Measurements from ENCODE around the gene TEX2.
"Not testable (repeated sequence)": the region's sequence is repeated elsewhere in the genome, so short reads cannot be mapped to it uniquely, and the experiment has no call there.

Gene TEX2

DNA sequence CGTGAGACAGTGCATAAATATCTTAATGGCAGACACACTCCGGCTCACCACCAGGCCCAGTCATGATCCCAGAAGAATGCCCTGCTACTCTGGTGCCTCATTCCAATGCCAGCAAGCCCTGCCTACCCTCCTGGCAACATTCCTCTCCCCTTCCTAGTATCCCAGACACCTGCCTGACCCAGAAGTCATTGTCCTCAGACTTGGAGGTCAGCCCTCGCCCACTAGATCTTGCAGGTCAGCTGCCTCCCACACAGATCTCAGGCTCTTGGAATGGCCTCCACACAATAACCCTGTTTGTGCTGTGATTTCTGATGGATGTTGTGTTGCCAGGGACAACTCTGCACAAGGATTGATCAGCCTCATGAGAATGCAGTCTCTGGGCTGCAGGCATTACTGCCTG lies 1.8 kb upstream of the TEX2 start:
- DNase-seq (ENCODE audit: low read depth in 2 of 2) = no peak

DNA sequence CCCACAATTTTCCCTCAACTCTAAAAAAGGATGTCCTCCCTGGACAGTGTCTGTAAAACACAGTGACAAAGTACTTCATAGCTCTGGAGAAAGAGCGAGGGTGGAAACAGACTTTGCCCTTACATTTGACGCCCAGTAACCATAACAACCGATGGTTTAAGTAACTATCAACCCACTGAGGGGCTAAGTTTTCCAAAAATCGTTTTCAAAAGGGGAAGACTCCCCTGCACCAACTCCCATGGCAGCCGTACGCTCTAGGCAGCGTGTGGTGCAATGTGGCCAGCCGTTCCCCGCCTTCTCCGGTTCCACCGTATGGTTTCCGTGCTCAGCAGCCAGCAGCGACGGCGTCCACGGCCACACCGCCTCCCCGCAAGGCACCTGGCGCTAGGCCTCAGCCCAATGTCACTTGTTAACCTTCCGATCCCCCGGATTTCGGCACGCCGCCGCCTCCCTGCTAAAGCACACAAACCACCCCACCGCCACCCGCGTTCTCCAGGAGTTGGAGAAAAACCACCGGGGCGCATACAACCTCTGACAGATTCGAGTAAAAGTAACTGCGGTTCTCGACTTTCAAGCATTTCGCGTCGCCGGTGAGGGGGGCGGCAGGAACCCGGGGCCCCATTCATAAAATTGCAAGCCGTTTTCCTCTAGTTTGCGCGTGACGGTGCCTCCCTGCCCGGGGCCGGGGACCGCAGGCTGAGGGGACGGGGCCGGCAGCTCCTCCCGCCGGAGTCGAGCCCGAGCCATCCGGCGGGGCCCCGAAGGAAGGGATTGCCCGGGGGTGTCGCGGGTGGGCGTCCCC lies 661 bp downstream of the TEX2 start:
- DNase-seq (ENCODE audit: low read depth in 2 of 2) = no peak

DNA sequence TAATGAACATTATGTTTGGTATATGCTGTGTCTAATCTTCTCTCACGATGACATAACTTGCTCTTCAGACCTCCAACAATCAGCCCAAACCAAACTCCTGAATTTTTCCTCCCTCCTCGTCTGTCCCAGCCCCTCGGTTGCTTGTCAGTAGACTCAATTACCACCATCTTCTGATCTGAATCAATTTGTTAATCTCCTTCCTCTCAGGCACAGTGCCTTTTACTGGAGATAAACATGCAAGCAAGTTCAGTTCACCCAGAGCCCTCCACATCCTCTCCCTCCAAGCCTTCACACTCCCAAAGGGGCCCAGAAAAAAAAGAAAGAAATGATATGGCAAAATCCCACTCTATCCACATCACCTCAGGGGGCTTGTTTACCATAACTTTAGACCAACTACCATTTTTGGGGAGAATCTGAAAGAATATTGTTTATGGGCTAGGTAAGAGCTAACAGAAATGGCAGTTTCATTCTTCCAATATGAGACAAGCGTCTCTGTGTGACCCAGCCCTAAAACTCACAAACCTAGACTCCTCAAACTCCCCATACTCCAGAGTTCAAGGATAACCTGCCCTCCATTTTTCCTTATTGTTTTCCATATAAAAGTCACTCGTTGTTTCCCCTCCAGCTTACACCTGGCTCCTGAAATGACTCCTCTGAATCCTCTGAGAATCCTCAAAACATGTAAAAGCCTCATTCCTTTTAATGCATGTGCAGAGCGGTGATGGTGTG lies 1.5 kb downstream of the TEX2 start:
- no peak for DNase-seq (ENCODE audit: low read depth in 2 of 2)

DNA sequence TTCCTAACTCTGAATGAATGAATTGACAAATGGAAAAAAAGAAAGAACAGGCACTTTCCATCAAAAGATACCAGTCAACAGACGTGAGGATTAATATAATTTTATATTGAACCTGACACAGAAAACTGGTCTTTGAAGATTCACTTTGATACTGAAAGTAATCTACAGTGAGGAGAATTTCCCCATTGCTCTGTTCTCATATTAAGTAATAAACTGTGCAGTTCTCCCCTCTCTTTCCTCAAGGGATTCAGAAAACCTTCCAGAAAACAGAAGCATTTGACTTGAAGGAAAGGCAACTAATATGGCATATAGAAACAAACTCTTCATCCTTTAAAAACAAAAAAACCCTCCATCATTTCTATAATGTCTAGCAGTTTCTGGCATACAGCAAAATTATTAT lies 2.2 kb downstream of the TEX2 start:
- DNase-seq (ENCODE audit: low read depth in 2 of 2) = no peak

DNA sequence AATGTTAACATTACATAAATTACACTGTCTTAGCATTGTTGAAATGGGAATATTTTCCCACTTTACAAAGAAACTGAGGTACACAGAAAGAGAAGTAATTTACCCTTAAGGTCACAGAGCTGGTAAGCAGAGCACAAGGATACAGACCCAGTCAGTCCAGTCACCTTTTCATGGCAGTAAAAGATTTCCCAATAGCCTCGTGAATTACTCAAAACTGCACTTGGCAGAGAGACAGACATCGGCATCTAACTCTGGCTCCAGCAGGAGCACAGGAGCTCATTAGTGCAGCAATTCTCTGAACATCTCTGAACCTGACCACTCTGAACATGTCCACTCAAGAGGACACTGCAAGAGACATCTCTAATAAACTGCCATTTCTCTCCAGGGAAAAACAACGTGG lies 3.1 kb downstream of the TEX2 start:
- no peak for DNase-seq (ENCODE audit: low read depth in 2 of 2)

DNA sequence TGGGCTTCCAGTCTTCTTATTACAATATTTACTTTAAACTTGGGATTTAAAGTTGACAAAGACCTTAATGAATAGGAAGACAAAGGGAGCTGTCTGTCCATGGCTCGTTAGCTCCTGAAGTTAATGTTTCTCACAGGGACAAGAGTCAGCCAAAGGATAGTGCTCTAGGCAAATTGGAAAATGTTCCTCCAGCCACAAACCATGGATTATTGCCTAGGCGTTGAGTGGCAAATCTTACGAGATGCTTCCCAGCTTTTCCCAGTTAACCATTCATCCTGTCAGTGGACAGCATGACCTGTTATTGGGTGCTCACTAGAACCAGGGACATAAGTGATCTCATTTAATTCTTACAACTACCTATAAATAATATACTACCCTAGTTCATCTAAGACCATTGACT lies 3.6 kb downstream of the TEX2 start:
- no peak for DNase-seq (ENCODE audit: low read depth in 2 of 2)

DNA sequence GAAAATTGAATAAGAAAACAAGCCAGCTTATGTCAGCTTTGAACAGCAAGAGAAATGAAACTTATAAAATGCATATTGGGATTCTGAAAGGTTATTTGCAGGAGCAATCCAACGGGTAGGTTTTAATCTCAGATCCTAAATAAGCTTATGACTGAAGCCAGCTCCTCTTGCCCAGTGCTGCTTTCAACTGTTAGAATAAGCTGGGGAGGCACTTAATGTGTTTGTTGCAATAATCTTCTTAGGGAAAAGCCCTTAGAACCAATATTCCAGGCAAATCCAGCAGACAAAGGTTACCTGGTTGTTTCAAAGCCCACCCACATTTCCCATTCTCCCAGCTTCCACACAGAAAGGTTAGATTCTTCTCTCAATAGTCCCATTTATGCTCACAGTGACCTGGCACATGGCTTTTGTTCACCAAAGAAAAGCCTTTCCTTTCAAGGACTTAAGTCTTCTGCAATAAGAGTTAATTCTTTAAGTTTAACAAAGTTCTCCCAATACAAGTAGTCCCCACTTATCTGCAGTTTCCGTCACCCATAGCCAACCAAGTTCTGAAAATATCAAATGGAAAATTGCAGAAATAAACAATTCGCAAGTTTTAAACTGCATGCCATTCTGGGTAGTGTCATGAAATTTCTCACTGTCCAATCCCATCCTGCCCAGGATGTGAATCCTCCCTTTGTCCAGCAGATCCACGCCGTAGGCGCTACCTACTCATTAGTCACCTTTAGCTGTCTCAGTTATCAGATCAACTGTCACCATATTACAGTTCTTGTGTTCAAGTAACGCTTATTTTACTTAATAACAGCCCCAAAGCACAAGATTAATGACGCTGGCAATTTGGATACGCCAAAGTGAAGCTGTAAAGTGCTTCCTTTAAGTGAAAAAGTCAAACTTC lies 5.9 kb downstream of the TEX2 start:
- no peak for DNase-seq (ENCODE audit: low read depth in 2 of 2)

DNA sequence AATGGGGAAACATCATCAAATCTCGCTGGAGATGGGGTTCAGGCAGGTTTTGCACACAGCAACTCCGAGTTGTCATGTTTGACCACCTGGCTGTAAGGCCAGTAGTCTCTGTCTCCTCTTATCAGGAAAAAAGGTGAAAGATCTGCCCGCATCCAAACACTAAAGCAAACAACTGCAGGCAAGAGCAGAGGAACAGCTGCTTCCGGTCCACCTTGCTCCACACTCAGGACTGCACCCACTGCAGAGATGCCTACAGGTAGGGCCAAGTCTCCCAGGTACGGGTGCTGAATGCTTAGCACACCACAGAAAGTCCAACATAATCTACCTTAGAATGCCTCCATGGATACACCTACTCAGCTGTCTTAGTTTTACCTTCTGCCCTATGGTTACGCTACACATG lies 7.3 kb downstream of the TEX2 start:
- DNase-seq (ENCODE audit: low read depth in 2 of 2) = no peak

DNA sequence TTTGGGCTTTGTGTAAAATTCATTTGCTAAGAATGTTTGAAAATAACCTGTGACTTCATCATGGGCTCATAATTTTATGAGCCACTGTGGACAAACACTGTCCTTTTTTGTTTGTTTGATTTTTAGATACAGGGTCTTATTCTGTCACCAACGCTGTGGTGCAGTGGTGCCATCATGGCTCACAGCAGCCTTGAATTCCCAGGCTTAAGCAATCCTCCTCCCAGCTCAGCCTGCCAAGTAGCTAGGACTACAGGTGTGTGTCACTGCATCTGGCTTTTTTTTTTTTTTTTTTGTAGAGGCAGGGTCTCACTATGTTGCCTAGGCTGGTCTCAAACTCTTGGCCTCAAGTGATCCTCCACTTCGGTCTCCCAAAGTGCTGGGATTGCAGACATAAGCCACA lies 8.3 kb downstream of the TEX2 start:
- no peak for DNase-seq (ENCODE audit: low read depth in 2 of 2)

DNA sequence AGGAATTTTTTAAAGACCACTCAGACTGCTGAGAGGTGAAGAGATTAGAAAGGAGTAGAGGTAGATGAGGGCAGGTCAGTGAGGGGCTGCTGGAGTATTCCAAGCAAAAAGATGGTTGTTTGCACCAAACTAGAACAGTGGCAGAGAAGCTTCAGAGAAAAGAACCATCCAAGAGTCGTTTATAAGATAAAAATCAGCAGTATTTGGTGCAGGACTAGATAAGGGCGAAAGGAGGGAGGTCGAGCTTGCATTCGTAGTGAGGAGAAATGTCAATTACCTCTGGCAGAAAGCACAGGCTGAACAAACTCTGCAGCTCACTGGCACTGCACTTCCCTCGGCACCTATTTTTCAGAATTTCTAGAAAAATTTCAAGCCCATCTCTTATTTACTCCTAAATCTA lies 9.6 kb downstream of the TEX2 start:
- DNase-seq (ENCODE audit: low read depth in 2 of 2) = no peak

DNA sequence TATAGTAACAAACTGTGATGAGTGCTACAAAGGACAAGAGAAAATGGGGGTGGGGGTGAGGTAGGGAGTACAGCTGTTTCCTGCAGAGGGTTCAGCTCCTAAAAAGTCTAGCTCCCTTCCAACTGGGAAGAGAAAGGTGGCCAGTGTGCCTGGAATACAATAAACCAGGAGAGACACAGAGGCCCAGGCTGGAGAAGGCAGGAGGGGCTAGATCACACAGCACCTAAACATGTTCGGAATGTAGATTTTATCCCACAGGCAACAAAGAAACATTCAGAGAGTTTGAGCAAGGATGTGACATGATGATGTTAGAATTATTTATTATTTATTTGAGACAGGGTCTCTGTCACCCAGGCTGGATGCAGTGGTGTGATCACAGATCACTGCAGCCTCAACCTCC lies 10.2 kb downstream of the TEX2 start:
- DNase-seq (ENCODE audit: low read depth in 2 of 2) = no peak

DNA sequence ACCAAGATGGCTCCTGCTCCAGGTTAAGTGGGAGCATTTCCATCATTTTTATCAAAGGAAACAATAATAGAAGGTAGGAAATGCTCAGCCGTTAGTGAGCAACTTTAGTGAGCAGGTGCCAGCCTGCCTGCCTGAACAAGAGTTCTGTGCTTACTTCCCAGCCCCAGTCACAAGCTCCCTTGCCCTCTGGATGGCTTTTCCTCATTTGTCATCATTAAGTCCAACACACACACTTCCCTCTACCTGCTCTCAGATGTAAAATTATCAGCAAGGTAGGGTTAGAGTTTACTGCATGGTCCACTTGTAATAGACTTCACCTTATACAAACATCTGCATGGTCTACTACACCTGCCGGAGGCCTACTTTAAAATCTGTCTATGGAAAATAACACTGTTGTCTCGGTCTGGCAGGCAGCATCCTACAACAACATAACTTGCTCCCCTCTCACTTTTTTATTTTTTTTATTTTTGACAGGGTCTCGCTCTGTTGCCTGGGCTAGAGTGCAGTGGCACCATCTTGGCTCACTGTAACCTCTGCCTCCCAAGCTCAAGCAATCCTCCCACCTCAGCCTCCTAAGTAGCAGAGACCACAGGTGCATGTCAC lies 12.7 kb downstream of the TEX2 start:
- no peak for DNase-seq (ENCODE audit: low read depth in 2 of 2)

DNA sequence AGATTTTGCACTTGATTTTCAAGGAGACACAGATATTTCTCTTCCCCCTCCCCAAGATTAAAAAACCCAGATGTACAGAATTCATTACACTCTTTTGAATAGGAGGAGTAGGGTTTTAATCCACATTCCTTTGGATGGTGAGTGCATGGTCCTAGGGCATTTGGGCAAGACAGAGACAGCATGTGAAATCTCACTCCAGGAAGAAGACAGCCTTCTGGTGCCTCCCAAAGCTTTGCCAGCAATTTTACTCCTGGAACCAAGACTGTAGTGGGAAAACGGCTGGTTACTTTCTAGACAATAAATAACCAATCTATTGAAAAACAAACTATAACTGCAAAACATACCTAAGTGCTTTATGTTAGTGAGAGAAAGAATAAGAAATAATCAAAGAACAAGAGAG lies 15.2 kb downstream of the TEX2 start:
- DNase-seq (ENCODE audit: low read depth in 2 of 2) = no peak

DNA sequence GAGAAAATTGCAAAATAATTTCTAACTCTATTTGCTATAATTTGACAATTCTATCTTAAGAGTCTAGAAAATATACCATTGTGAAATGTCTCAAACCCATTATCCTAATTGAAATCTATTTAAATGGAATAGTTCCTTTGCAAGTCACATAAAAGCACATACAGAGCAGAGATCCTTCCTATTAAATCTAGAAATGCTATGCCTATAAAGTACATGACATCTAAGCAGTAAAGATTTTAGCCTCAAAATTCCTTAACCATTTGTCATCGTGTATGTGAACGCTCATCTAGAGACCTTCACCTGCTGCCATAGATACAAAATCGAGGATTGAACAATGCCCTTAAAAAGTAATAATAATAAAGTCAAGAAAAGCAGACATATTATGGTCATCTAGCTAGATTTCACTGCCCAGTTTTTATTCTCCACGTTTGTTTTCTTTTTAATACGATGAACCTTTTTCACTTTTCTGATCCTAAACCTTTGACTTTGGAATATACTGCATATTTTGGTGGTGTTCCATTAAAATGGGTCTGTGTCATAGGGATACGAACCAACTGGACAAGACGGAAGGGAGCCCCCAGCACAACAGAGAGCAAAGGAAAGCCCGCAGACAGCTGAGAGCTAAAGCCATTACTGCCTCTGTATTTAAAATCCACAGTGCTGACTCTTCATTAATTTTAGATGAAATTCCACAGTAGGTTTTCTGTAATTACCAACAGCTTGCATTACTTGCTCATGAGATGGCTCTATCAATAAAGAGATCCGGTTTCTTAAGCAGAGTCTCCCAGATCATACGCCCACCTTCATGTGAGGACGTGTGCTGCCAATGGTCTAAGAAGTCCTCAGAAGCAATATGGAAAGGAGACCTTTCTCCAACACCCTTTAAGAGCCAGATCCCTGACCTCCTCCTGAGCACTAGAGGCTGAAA lies 17.6 kb downstream of the TEX2 start:
- peak in 1 of 2 experiments; percentile 22 for DNase-seq (ENCODE audit: low read depth in 2 of 2)

DNA sequence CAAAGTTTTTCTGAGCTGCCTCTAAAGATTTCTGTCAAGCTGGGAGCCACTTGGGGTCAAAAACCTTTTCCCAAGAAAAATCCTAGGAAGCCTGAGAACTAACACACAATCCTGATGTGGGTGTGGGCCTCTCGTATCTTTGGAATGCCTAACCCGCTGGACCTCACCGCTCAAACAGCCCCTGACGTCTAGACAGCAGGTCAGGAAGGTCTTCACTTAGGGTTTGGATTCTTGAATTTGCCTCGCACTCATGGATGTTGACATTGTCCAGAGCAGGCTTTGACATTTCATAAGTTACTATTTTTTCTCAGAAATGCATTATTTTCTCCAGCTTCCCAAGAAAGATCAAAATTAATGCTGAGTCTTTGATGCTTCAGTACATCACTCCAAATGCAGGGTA lies 18.9 kb downstream of the TEX2 start:
- no peak for DNase-seq (ENCODE audit: low read depth in 2 of 2)

DNA sequence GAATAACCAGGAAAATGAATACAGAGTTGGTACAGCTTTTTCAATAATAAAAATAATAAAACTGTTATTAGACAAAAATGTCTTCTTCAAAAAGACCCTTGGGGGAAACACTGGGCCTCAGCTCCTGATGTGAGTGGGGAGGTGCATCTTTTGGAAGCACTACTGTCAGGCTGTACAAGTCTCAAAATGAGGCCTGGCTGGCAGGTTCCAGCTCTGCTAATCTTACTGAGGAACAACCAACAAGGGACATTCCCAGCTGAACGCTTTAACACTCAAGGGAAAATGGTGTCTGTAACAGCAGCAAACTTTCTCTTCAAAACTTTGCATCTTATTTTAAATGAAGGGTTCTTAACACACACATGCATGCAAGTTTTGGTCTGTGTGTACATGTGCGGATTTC lies 19.7 kb downstream of the TEX2 start:
- no peak for DNase-seq (ENCODE audit: low read depth in 2 of 2)

DNA sequence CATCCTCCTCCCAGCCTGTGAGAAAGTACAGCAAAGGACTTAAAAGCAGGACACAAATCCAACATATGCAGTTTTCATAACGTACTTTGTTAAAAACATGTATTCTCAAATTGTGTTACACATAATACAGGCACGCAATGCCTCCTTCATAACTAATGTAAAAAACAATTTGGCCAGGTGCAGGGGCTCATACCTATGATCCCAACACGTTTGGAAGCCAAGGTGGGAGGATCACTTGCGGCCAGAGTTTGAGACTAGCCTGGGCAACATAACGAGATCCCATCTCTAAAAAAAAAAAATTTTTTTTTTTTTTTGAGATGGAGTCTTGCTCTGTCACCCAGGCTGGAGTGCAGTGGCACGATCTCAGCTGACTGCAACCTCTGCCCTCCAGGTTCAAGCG lies 20.4 kb downstream of the TEX2 start:
- no peak for DNase-seq (ENCODE audit: low read depth in 2 of 2)

DNA sequence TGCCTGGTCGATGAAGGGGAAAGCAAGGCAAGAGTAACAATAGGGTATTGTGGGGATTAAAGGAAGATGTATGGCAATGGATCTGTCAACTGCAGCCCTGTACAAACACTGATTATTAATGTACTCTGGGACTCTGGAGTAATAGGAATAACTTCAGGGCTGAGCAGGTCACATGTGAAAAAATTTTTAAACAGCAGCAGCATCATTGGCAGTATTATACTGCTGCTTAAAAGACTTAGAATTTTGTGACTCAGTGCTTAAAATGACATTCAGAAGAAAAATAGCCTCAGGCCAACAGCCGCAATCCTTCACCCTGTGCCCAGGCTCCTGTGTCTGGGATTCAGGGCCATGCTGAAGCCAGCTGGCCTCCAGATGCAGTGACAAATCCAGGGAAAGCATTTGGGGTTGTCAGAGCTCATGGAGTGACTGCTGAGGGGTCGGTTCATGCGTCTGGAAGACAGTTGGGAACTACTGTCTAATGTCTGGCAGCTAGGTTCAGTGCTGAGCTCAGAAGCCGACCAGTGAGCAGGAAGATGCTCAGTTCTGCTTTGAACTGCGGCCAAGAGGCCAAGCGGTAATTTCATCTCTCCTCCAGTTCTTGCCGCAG lies 22.2 kb downstream of the TEX2 start:
- peak; percentile 69 to 79 for DNase-seq (ENCODE audit: low read depth in 2 of 2)

DNA sequence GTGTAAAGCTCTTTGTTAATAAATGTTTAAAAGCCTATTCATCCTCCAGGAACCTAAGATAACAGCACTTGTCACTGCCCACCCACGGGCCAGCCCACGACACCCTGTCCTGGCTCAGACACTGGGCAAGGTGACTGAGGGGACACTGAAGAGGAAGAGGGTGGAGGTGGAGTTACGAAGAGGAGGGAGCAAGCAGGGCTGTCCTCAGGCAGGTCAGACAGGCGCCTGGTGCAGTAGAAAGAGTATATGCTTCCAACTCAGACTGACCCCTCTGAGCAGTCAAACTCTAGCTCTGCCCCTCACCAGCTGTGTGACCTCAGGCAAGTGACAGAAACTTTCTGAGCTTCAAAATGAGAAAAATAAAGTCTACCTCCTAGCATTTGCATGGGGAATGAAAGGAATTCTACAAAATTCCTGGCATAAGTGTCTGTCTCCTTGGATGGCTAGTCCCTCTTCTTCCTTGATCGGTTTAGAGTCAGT lies 22.8 kb downstream of the TEX2 start:
- no peak for DNase-seq (ENCODE audit: low read depth in 2 of 2)

DNA sequence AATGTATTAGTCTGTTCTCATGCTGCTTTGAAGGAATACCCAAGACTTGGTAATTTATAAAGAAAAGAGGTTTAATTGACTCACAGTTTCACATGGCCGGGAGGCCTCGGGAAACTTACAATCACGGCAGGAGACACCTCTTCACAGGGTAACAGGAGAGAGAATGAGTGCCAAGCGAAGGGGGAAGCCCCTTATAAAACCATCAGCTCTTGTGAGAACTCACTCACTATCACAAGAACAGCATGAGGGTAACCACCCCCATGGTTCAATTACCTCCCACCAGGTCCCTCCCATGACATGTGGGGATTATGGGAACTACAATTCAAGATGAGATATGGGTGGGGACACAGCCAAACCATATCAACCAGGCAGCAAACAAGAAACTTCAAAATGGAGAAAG lies 24.6 kb downstream of the TEX2 start:
- not testable (repeated sequence) for DNase-seq (ENCODE audit: low read depth in 2 of 2)

Data from fibroblast of skin of left quadriceps (primary cell).